Fibroblast of skin of left biceps (primary cell): ENCODE data around the gene WASF2.

Source experiments
- DNase-seq, 2 experiments: peaks; one replicate each; pipeline ENCODE4 v3.0.0-alpha.2; 2013; ENCODE audit warnings: low read depth in 2 of 2

WASF2 gene

DNA sequence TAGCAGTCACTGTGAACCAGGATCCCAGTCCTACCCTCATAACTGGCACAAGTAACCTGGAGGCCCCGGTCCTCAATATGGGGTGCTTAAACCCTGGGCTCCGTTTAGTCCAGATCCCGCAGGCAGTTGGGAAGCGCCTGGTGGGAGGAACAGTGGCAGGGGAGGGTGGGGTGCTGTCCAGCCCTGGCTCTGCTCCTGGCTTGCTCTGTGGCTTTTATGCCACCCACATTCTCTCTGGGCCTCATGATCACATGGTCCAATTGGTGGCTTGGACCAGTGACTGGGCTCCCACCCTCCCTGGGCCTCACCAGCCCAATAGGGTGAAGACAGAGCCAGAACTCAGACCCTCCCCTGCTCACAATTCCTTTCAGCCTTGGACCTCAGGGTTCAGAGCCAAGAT is 109.7 kb downstream of the WASF2 start:
- no peak for DNase-seq

- no peak for DNase-seq
Measured at GRCh38 chr1:27379564-27380122, 110.3 kb downstream of the WASF2 start.

DNA sequence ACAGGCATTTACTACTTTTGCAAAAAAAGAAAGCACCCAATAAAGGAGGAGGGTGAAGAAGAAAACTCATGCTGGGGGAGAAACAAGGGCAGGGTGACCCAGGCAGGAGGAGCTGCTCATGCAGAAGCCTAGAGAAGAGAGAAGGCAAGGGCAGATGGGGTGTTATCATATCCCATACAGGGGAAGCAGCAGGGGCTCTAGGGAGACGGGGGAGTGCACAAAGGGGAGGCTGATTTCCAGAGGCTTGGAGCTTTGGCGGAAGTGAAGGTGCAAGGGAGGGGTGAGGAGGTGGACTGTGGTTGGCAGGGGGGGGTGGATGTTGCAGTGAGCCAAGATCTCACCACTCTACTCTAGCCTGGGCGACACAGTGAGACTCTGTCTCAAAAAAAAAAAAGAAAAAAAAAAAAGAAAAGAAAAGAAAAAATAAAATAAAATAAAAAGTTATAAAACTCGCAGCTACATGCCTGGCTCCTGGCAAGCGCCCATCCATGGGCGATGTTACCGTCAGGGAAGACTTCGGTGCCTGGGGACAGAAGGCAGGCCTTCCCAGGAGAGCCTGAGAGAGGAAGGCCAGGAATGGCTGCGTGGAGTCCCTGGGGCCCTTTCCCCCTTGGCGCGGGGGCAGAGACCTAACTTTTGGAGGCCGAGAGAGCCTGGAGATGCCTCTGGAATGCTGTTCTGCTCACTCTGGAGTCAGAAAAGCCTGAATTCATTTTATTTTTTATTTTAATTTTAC is 112.0 kb downstream of the WASF2 start:
- no peak for DNase-seq

DNA sequence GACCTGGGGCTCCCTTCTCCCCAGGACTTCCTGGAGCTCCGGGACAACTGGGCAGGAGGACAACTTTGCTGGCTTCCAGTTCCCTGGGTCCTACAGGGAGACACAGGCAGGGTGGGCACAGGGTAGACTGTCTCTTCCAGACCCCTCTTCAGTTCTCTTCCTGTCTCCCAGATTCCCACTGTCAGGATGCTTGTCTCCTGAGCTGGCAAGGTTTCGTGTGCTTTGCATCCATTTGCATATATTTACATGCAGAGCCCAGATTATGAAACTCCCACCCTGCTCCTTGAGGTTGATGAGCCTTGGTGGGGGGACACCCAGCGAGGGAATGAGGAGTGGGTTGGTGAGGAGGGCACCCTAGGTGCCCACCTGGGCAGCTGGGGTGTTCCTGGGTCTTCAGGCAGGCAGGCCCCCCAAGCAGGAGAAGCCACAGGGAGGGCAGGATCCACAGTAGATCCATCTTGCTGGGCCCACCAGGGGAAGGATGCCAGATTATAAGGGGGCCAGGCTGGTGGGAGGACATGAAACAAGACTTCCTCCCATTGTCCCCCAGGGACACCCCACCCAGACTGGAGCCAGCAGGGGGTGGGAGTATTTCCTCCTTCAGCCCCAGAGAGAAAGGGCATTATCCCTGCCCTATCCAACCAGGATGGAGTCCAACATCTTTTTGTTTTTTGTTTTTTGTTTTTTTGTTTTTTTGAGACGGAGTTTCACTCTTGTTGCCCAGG is 115.4 kb downstream of the WASF2 start, which contains the start of gene FCN3:
Gene FCN3, minus strand, starts transcription at position 463 of the 725 bp plus-strand sequence. Its CDS starts 6 bp downstream, at position 457.
- no peak for DNase-seq

DNA sequence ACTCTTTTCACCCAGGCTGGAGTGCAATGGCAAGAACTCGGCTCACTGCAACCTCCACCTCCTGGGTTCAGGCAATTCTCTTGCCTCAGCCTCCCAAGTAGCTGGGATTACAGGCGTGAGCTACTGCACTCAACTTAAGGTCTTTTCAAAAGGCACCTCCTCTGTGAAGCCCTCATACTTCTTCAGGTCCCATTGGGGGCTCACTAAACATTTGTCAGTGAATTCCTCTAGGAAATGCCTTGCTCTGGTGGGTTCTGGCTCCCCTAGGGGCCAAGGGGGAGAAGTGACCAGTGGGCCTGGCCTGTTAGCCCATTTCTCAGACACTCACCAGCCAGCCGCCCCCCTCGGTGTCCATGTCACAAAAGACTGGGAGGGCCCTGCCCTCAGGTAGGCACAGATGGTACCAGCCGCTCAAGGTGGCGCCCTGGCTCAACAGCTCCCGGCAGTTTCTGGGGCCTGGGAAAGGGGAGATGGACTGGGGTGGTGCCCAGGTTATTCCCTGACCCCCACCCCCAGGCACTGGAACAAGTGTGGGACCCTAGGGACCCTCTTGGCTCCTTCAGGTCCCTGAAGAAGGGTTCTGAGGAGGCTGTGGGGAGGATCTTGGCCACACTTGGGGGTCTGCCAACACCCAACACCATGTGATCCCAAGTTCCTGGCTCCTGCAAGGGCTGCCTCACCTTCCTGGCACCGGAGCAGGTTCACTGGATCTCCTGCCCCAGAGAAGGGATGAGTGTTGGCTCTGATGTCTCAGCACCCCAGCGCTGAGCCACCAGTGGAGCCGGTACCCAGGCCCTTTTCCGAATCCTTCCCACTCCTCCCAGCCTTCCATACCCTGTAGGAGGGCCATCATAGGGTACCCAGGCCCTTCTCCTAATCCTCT is 116.9 kb downstream of the WASF2 start:
- no peak for DNase-seq

- no peak for DNase-seq
Measured at GRCh38 chr1:27372022-27372807, 117.8 kb downstream of the WASF2 start.

DNA sequence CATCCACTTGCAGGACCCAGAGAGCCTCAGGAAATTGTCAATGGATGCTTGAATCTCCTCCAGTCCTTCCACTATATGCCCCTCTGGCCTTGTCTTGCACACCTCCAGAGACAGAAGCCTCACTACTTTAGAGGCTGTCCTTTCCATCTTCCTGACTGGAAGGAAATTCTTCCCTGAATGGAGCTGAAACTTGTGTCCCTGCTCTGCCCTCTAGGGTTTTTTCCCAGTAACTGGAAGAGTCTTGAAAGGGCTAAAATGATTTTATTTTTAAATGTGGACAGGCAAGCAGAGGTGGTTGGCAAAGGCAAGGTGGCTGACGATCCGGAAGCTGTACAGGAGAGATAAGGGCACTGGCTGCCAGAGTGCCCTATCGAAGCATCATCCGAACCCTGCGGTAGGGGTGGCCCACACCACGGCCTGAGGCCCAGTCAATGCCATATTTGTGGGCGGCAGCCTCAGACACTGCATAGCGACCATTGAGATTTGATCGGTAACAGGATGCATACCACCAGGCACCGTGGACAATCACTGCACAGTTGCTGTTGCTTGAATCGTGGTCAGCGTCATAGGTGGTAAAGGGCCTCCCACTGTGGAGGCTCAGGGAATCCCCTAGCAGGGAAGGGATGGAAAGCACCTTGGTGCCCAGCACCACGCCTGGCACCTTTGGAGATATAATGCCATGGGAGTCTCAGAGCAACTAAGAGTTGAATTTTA is 120.9 kb downstream of the WASF2 start:
- no peak for DNase-seq

DNA sequence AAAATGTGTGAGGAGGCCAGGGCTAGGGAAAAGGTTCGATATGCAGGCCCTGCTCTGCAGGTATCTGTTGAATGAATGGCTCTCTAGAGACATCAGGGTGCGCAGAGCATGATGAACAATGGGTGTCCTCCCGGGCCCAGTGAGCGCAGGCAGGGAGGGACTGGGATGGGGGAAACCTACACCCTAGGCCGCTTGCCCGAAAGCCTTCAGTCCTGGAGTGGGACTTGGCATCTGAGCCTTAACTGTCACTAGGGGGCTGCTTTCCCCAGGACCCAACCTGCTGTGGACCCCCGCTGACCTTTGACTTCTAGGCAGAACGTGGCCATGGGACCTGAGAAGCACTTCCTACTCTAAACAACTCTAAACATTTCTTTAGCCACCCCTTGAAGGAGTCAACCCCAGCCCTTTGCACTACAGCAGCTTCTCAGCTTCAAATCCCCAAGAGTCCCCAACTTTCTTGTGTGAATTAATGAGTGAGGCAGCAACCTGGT is 122.8 kb downstream of the WASF2 start:
- no peak for DNase-seq

- peak; percentile 31 to 33 for DNase-seq
Measured at GRCh38 chr1:27366411-27367159, 123.4 kb downstream of the WASF2 start, which contains the start of gene MAP3K6. Gene MAP3K6 (minus strand): TSS chr1:27366961. CDS start chr1:27366597, 364 bp downstream.

DNA sequence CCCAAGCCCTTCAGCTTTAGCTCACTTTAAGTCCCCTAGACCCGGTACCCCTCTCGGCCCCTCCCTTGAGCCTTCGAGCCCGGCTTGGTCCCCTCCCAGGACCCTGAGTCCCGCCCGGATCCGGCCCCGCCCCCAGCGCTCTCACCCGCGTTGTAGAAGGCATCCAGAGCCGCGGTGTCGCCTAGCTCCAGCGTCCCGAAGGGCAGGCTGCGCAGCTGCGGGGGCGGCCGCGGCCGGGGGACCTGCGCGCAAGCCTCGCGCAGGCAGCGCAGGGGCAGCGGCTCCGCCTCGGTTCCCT is 123.9 kb downstream of the WASF2 start:
- DNase-seq, result peak; percentile 26 to 38

GRCh38 chr1:27365372-27366112 is 124.4 kb downstream of the WASF2 start:
- peak; percentile 61 to 64 for DNase-seq

DNA sequence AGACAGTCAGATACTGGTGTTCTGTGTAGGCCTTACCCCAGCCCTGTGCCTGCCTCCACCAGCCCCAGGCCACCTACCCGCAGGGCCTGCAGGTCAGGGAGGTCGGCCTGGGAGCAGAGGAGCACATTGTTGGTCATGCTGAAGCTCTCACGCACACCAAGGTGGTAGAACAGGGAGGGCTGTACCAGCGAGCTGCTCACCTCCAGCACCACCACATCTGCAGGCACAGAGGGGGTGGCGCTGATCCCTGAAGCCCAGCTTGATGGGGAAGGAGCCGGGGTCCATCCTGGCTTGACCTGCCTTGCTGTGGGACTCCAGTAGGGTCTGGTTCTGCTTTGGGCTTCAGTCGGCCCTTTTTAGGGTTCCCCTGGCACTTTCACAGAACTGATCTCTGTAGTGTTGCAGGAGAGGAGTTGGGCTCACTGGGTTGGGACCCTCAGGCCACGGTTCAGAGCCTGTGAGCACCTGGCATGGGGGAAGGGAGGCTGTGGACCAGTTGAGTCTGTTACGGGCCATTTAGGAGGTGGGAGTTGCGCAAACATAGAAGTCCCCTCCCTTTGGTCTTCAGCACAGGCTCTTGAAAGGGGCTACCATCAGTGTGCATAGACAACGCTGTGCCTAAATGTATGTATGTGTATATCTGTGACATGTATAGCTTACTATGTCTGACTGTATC is 125.1 kb downstream of the WASF2 start:
- no peak for DNase-seq

- no peak for DNase-seq
Measured at GRCh38 chr1:27363766-27364695, 125.9 kb downstream of the WASF2 start.

- DNase-seq, result no peak
Measured at GRCh38 chr1:27361553-27361952, 128.4 kb downstream of the WASF2 start.

DNA sequence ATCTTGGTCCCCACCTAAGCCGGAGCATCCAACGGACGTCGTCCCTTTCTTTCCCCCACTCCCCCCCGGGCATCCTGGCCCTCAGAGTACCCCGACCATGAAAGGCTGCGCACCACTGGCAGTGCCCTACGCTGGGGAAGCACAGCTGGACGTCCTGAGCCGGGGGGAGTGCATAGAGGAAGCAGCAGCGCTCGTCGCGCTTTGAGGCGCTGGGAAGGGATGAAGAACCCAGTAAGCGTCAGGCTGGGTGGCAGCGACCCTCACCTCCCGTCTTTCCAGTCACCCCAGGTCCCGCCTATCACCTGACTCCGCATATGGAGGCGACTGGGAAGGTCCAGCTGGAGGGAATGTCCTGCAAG is 128.9 kb downstream of the WASF2 start:
- DNase-seq, result no peak

DNA sequence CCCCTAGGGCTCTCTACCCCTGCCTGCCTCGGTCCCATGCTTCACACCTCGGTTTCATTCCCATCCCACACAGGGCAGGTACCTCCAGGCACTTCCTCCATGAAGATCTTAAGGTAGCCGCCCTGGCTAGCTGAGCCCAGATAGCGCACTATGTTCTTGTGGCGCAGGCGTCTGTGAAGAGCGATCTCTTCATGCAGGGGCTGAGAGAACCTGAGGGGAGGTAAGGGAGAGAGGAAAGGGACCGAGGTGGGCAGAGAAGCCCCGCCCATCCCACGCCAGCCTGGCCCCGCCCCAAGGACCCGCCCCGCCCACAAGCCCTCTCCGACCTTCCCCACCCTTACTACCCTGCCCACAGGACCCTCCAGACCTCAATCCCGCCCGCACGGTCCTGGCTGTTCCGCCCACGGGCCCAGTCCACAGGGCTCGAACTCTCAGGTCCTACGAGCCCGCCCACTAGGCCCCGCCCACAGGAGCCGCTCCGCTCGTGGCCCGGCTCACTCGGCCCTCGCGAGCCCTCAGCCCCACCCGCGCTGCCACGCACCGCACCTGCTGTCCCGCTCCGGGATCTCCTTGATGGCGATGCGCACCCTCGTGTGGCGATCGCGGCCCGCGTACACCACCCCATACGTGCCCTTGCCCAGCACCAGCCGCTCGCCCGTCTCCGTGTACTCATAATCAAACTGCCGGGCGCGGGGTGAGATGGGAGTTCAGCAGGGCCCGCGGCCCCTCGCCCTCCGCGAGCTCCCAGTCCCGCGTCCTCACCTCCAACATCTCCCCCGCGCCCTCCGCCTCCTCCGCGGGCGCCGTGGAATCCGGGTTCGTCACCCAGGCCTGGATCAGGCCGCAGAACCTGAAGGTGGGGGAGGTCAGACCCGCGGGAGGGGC is 129.6 kb downstream of the WASF2 start:
- DNase-seq, result no peak
